ENCODE measurements around the gene RIN2.
"Not testable (repeated sequence)": the region's sequence is repeated elsewhere in the genome, so short reads cannot be mapped to it uniquely, and the experiment has no call there.

Gene RIN2

GRCh38 chr20:19737025-19737424 is 21.0 kb upstream of the RIN2 start:
- no peak for FAIRE-seq
- DNase-seq (ENCODE audit: low spot score) = no peak

DNA sequence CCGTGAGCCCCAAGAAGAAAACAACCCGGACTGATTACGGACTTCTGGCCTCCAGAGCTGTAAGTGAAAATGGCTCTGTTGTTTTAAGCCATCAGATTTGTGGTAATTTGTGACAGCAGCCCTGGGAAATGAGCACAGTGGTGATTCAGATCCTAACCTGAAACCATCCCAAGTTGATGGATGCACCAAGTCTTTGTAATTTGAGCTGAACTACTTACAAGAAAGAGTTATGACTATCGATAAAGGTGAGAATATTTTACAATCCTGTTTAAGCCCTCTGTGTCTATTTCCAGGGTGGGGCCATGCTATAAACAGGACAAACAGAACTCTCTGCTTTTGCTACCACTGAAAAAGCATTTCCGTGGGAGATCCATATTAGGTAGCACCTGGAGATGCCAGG is 19.1 kb upstream of the RIN2 start:
- FAIRE-seq = no peak

DNA sequence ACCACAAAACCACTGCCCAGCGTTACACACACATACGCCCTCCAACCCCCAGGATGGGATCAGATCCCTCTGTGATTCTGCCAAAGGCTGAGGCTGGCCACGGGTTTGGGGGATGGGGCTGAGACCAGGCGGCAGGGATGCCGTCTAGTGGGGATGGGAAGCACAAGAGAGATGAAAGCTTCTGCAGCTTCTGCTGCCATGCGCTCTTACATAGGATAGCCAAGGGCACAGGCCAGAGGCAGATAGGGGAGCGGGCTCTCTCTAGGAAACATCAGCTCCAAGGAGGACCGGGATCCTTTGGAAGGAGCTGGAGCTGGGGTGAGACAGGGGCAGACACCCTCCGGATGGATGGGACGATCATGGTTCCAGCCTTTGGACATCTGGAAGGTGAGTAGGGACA is 18.7 kb upstream of the RIN2 start:
- FAIRE-seq (no peak), DNase-seq (ENCODE audit: low spot score) (no peak)

More for the DNA sequence above, 19.1 kb upstream of the RIN2 start:
- DNase-seq (ENCODE audit: low spot score) = no peak

GRCh38 chr20:19740512-19740911 is 17.5 kb upstream of the RIN2 start:
- DNase-seq (ENCODE audit: low spot score) (no peak), FAIRE-seq (no peak)

- DNase-seq (ENCODE audit: low spot score) (no peak), FAIRE-seq (no peak)
Observed at GRCh38 chr20:19741924-19742323, 16.1 kb upstream of the RIN2 start.

GRCh38 chr20:19742974-19743639 is 15.0 kb upstream of the RIN2 start:
- no peak for FAIRE-seq
- no peak for DNase-seq (ENCODE audit: low spot score)

DNA sequence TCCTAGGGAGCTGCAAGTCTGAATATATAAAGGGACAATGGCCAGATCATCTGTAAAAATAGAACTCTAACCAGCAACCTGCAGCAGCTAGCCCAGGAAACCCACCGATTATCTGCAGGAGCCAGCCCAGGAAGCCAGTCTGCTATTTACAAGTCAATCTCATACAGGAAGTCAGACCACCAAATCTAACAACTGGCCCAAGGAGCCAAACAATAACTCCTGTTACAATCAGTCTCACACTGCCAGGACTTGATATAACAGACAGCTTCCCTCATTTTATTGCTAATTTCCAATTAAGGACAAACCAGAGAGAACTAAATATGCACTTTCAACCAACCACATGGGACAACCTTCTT is 14.4 kb upstream of the RIN2 start:
- FAIRE-seq = no peak
- DNase-seq (ENCODE audit: low spot score) = no peak

DNA sequence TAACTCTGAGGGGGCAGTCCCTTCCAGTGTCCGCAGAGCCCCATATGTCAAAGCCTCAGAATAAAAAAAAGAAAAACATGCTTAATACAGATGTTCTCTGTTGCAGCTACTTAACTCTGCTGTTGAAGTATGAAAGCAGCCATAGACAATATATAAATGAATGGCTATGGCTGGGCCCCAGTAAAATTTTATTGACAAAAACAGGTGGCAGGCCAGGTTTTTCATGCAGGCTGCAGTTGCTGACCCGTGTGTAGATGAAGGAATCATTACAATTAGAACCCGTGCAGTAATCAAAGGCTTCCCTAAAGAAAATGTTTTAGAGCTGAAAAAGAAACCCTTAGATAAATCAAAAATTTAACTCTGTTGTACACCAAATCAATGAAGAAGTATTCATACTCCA is 13.0 kb upstream of the RIN2 start:
- FAIRE-seq = no peak
- DNase-seq (ENCODE audit: low spot score) = no peak

GRCh38 chr20:19745584-19745983 is 12.5 kb upstream of the RIN2 start:
- no peak for FAIRE-seq
- no peak for DNase-seq (ENCODE audit: low spot score)

DNA sequence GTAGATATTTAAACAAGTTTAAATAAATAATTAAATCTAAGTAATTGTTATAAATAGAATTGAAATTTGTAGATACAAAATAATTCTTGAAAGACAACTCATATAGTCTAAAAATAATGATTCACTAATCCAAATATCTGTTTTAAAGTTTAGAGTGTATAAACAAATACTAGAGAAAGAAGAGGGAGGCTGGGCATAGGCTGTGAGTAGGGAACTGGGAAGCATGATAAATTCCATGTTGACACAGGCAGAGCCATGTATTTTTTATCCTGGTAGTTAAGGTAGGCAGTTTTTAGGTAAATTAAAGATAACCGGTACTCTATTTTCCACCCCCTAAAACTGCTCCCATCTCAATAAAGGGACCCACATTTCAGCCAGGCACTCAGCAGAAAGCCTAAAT is 11.7 kb upstream of the RIN2 start:
- no peak for FAIRE-seq
- no peak for DNase-seq (ENCODE audit: low spot score)

GRCh38 chr20:19747903-19748302 is 10.2 kb upstream of the RIN2 start:
- no peak for DNase-seq (ENCODE audit: low spot score)

DNA sequence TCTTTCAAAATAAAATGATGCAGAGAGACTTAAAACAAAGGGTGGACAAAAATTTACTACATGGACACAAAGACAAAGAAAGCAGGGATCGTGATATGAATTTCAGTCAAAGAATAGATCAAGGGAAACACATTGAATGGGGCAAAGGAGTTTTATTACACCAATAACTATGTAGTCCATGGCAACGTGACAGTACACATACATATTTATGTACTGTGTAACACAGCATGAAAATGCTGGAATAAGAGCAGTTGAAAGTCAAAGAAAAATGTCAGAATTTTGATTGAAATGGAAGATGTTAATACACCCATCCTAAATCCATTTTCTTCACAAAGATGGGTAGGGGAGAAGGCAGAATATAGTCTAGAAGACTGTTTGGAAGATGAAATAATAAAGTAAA is 9.4 kb upstream of the RIN2 start:
- FAIRE-seq (no peak), DNase-seq (ENCODE audit: low spot score) (no peak)

More at GRCh38 chr20:19747903-19748302, 10.2 kb upstream of the RIN2 start:
- no peak for FAIRE-seq

DNA sequence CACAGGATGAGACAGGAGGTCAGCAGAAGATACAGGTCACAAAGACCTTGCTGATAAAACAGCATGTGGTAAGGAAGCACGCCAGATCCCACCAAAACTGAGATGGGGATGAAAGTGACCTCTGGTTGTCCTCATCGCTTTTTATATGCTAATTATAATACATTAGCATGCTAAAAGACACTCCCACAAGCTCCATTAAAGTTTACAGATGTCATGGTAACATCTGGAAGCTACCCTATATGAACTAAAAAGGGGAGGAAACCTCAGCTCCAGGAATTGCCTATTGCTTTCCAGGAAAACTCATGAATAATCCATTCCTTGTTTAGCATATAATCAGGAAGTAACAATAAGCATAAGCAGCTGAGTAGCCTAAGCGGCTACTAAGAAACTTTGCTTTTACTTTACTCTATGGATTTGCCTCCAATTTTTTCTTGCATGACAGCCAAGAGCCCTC is 8.4 kb upstream of the RIN2 start:
- FAIRE-seq = no peak

DNA sequence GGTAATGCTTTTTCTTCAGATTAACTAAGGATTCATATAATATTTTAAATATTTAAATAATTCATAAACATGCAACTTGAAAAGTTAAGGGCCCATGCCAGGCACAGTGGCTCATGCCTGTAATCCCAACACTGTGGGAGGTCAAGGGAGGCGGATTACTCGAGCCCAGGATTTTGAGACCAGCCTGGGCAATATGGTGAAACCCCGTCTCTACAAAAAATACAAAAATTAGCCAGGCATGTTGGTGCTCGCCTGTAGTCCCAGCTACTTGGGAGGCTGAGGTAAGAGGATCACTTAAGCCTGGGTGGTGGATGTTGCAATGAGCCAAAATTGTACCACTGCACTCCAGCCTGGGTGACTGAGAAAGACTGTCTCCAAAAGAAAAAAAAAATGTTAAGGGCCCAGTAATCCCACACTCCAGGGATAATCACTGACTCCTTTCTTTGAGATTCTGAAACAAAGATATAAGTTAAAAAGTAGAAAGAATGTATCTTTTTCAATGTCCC is 7.9 kb upstream of the RIN2 start:
- DNase-seq (ENCODE audit: low spot score) (no peak), FAIRE-seq (no peak)

More for the DNA sequence above, 8.4 kb upstream of the RIN2 start:
- DNase-seq (ENCODE audit: low spot score) = no peak

DNA sequence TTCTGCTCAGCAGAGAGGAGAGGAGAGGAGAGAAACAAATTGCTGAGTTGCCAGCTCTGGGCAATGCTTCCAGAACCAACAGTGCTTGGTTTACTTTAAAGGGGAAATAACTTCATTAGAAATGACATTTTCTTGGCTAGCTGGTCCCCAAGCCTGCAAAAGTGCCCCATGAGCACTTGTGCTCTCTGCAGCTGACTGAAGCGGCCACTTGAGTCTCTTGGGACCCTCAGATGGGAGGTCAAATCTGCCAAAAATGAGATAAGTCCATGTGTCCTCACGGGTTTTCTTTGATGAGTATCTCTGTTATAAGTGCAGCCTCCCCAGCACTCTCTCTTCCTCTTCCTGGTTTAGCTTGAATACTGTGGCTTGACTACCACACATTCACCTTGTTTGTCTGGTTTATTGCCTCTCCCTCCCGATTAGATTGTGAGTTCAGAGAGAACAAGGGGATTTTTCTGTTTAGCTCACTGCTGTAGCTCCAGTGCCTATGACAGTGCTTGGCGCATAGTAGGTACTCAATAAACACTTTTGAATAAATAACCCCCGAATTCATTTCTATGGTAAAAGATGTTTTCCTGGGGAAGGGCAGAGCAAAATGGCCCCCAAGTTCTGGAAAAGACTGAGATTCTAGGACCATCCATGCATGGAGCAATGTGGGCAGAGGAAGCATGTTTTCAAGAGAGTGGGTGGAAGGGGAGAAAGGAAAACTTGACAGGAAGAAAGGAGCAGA is 7.0 kb upstream of the RIN2 start:
- DNase-seq (ENCODE audit: low spot score) = no peak
- no peak for FAIRE-seq

- not testable (repeated sequence) for FAIRE-seq
Observed at GRCh38 chr20:19754201-19754600, 3.9 kb upstream of the RIN2 start.

GRCh38 chr20:19756761-19757486 is 1.1 kb upstream of the RIN2 start:
- FAIRE-seq = no peak
- no peak for DNase-seq (ENCODE audit: low spot score)

More at GRCh38 chr20:19754201-19754600, 3.9 kb upstream of the RIN2 start:
- DNase-seq (ENCODE audit: low spot score) = not testable (repeated sequence)

GRCh38 chr20:19757487-19758132 is 448 bp upstream of the RIN2 start:
- no peak for FAIRE-seq
- DNase-seq (ENCODE audit: low spot score) = peak; percentile 45

GRCh38 chr20:19758501-19759331 is 658 bp downstream of the RIN2 start:
- DNase-seq (ENCODE audit: low spot score) = no peak
- FAIRE-seq = no peak

DNA sequence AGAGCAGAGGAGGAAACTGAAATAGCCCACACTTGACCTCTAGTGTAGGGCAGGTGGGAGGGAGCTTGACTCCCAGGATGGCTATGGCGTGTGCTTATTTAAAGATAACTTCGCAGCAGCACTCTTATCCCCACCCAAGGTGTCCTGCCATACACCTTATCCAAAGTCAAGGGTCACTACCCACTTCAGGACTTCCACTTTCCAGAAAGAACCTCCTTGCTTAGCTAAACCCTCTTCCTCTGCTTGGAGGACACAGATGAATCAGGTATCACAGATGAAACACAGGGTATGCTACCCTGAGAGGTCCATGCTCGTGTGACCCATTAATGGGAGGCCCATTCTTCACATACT is 2.3 kb downstream of the RIN2 start:
- DNase-seq (ENCODE audit: low spot score) = no peak
- FAIRE-seq = no peak

GRCh38 chr20:19761326-19761725 is 3.3 kb downstream of the RIN2 start:
- no peak for FAIRE-seq
- no peak for DNase-seq (ENCODE audit: low spot score)

All from RCC 7860 (cell line).